HepG2 (cell line): ENCODE measurements around the gene SIVA1. TPM values are rescaled to one million over a fixed set of nuclear protein-coding genes. Genes with fewer than 3 reads are reported as not detected.

ENCODE experiments used
- AFF4 ChIP-seq: sonication (generic); formaldehyde crosslinking; IDR thresholded peaks from 2 replicates; pipeline ENCODE4 v1.4.0; 2020; ENCODE audit warnings: missing genetic modification reagents
- CCAR2 ChIP-seq: fragments of 200-400 bp; formaldehyde crosslinking; optimal IDR thresholded peaks from 2 replicates; pipeline ENCODE3; 2018; ENCODE audit warnings: low read depth, mild to moderate bottlenecking, low read length, moderate library complexity
- HMG20A ChIP-seq: IDR thresholded peaks from 2 replicates; pipeline ENCODE4 v1.6.1; 2016; ENCODE audit warnings: borderline replicate concordance
- MLX ChIP-seq: IDR thresholded peaks from 2 replicates; pipeline ENCODE4 v1.6.1; 2016
- NFIC ChIP-seq: IDR thresholded peaks from 2 replicates; pipeline ENCODE4 v1.6.1; 2012; ENCODE audit warnings: mild to moderate bottlenecking, low read length, inconsistent platforms
- RCOR2 ChIP-seq: IDR thresholded peaks from 2 replicates; pipeline ENCODE4 v1.6.1; 2016; ENCODE audit warnings: missing biosample characterization, missing genetic modification reagents
- SAP130 ChIP-seq: IDR thresholded peaks from 2 replicates; pipeline ENCODE4 v1.6.1; 2016; ENCODE audit warnings: low read depth
- SCMH1 ChIP-seq: sonication (generic); formaldehyde crosslinking; IDR thresholded peaks from 2 replicates; pipeline ENCODE4 v1.9.0; 2021; ENCODE audit warnings: missing genetic modification reagents, mild to moderate bottlenecking, borderline replicate concordance
- SKIL ChIP-seq: sonication (generic); formaldehyde crosslinking; IDR thresholded peaks from 2 replicates; pipeline ENCODE4 v1.8.0; 2022; ENCODE audit warnings: missing genetic modification reagents, mild to moderate bottlenecking, moderate library complexity, borderline replicate concordance
- SOX6 ChIP-seq, 2 experiments: fragments of 450-650 bp in 1 of 2; sonication (generic) in 1 of 2; formaldehyde crosslinking in 1 of 2; IDR thresholded peaks; 2 replicates each; pipeline versions ENCODE4 v1.4.0 to v1.6.1; 2017 to 2020; ENCODE audit warnings: antibody characterized with exemption in 1 of 2, mild to moderate bottlenecking in 1 of 2, missing genetic modification reagents in 1 of 2
- SP4 ChIP-seq: sonication (generic); formaldehyde crosslinking; IDR thresholded peaks from 2 replicates; pipeline ENCODE4 v1.8.1; 2023; ENCODE audit warnings: mild to moderate bottlenecking, missing genetic modification reagents
- TRIM22 ChIP-seq: fragments of 450-650 bp; IDR thresholded peaks from 2 replicates; pipeline ENCODE4 v1.6.1; 2017
- ZBTB2 ChIP-seq: sonication (generic); formaldehyde crosslinking; IDR thresholded peaks from 2 replicates; pipeline ENCODE4 v1.8.0; 2022; ENCODE audit warnings: low read depth, missing genetic modification reagents
- ZNF280B ChIP-seq: sonication (generic); formaldehyde crosslinking; IDR thresholded peaks from 2 replicates; pipeline ENCODE4 v1.5.0; 2020; ENCODE audit warnings: missing genetic modification reagents, mild to moderate bottlenecking, borderline replicate concordance
- ZNF282 ChIP-seq: fragments of 450-650 bp; IDR thresholded peaks from 2 replicates; pipeline ENCODE4 v1.6.1; 2018; ENCODE audit not compliant: partially characterized antibody
- ZNF432 ChIP-seq: sonication (generic); formaldehyde crosslinking; IDR thresholded peaks from 2 replicates; pipeline ENCODE4 v1.5.0; 2020; ENCODE audit warnings: missing genetic modification reagents, mild to moderate bottlenecking, borderline replicate concordance
- ZNF589 ChIP-seq: sonication (generic); formaldehyde crosslinking; conservative IDR thresholded peaks from 2 replicates; pipeline ENCODE4 v1.8.0; 2022; ENCODE audit warnings: mild to moderate bottlenecking, moderate library complexity, missing genetic modification reagents
- polyA plus RNA-seq, 8 experiments: library from polyadenylated mRNA; depleted of rRNA in 3 of 8; stranded (reverse) in 7 of 8; unstranded in 1 of 8; fragments of >200 nt; fragmentation: Illumina TruSeq in 4 of 8; extraction: Trizol in 4 of 8; gene quantifications; 2 replicates each; pipeline versions ENCODE4 v1.2.1 to v1.2.3, GENCODE V29; 2011 to 2016; ENCODE audit warnings: low read depth in 4 of 8, missing spikeins in 1 of 8, mixed read lengths in 1 of 8; ENCODE audit not compliant: insufficient read depth in 1 of 8
- total RNA-seq, 5 experiments: library from RNA; depleted of rRNA; stranded (reverse); fragments of >200 nt; fragmentation: Illumina TruSeq; extraction: Trizol; gene quantifications; 2 replicates each; pipeline ENCODE4 v1.2.3, GENCODE V29; 2016; ENCODE audit warnings: low read depth in 1 of 5

Gene SIVA1
- total and polyA plus RNA-seq, 2 of the 13 experiments (the other 11 are each of a cell fraction or from before 2014, with no cell fraction given) = 123 to 186 TPM

GRCh38 chr14:104797115-104798044 lies 44.4 kb downstream of the SIVA1 start (continued):
- TF ChIP-seq NFIC (no peak), AFF4 (CRISPR knock-in tag) (no peak), ZNF589 (CRISPR knock-in tag) (no peak), TRIM22 (no peak), SCMH1 (no peak), ZNF282 (no peak), MLX (CRISPR knock-in tag) (no peak), RCOR2 (CRISPR knock-in tag) (no peak), ZNF280B (no peak; the same call in 1 of the 2 replicates), ZNF432 (CRISPR knock-in tag) (no peak), ZBTB2 (no peak), SAP130 (no peak), SKIL (CRISPR knock-in tag) (no peak), HMG20A (CRISPR knock-in tag) (no peak), CCAR2 (no peak), SOX6 (IDR thresholded peaks at IDR 0.05) (no peak), SOX6 (CRISPR knock-in tag; IDR thresholded peaks at IDR 0.05) (no peak), SP4 (no peak)
